ENCODE data around the gene SLC17A5.
"Not testable (repeated sequence)": the region's sequence is repeated elsewhere in the genome, so short reads cannot be mapped to it uniquely, and the experiment has no call there.

Gene SLC17A5

GRCh38 chr6:73623480-73623879, 30.3 kb downstream of the SLC17A5 start:
- DNase-seq (ENCODE audit: low read depth in 1 of 2, low spot score in 1 of 2): not testable (repeated sequence)

DNA sequence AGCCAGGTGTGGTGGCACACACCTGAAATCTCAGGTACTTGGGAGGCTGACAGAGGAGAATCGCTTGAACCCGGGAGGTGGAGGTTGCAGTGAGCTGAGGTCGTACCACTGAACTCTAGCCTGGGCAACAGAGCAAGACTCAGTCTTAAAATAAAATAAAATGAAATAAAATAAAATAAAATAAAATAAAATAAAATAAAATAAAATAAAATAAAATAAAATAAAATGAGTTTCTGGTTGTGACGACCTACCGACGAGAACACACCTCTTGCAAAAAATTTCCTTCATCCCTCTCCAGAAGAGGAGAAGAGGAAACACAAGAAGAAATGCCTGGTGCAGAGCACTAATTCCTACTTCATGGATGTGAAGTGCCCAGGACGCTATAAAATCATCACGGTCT, 35.7 kb downstream of the SLC17A5 start:
- not testable (repeated sequence) for DNase-seq (ENCODE audit: low read depth in 1 of 2, low spot score in 1 of 2)

DNA sequence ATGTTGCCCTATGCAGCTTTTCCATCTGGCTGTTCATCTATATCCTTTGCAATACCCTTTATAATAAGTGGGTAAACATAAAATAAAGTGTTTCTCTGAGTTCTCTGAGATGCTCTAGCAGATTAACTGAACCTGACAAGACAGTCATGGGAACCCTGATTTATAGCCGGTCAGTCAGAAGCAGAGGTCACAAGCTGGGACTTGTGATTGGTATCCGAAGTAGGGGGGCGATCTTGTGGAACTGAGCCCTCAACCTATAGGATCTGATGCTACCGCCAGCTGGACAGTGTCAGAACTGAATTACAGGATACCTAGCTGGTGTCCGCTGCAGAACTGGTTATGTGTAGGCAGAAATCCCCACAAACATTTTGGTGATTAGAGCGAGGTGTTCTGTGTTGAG, 39.0 kb downstream of the SLC17A5 start:
- DNase-seq (ENCODE audit: low read depth in 1 of 2, low spot score in 1 of 2): no peak

- no peak for DNase-seq (ENCODE audit: low read depth in 1 of 2, low spot score in 1 of 2)
Observed at GRCh38 chr6:73613806-73614536, 39.8 kb downstream of the SLC17A5 start.

- DNase-seq (ENCODE audit: low read depth in 1 of 2, low spot score in 1 of 2): no peak
Observed at GRCh38 chr6:73612611-73613010, 41.2 kb downstream of the SLC17A5 start.

- no peak for DNase-seq (ENCODE audit: low read depth in 1 of 2, low spot score in 1 of 2)
Observed at GRCh38 chr6:73610444-73611275, 43.1 kb downstream of the SLC17A5 start.

DNA sequence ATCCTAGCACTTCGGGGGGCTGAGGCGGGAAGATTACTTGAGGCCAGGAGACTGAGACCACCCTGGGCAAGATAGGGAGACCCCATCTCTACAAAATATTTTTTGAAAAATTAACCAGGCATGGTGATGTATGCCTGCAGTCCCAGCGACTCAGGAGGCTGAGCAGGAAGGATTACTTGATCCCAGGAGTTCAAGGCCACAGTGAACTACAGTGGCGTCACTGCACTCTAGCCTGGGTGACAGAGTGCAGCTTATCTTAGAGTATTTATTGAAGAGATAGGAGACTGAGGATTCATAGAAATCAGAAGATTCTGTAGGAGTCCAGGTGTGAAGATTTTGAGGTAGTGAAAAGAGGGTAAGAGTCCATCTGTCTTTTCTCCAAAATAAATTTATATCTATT, 45.0 kb downstream of the SLC17A5 start:
- DNase-seq (ENCODE audit: low read depth in 1 of 2, low spot score in 1 of 2): no peak

DNA sequence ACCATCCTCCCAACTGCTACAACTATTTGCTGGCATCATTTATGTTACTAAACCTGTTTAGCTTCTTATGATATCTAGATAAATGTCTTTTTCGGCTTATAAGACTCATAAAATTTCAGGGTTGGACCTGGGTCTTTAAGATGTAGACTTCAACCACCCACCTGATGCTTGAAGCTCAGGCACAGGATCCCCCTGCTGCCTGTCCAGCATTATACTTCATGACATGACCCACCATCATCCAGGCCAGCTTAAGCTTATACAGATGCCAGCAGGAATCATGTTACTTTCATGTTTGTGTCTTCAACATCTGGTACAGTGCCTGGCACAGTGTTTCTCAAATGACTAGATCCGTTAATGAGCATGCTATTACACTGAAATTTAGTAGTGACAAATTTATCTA, 47.4 kb downstream of the SLC17A5 start:
- no peak for DNase-seq (ENCODE audit: low read depth in 1 of 2, low spot score in 1 of 2)

GRCh38 chr6:73604461-73604860, 49.3 kb downstream of the SLC17A5 start:
- DNase-seq (ENCODE audit: low read depth in 1 of 2, low spot score in 1 of 2): no peak

DNA sequence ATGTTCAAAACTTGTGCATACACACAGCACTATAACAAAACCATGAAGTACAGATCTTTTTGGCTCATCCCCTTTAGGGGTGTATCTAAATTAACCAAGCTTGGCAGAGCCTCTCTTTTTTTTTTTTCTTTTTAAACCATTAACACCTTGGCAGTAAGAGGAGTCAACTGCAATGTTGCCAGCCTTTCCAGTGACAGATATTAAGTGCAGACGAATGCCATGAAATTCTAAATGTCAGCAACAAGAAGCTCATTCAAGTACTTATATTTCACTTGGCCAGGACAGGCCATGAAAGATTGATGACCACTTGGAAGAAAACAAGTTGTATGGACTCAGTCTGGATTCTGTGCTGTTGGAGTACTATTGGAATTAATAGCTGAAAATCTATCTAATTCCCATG, 49.8 kb downstream of the SLC17A5 start:
- DNase-seq (ENCODE audit: low read depth in 1 of 2, low spot score in 1 of 2): no peak

DNA sequence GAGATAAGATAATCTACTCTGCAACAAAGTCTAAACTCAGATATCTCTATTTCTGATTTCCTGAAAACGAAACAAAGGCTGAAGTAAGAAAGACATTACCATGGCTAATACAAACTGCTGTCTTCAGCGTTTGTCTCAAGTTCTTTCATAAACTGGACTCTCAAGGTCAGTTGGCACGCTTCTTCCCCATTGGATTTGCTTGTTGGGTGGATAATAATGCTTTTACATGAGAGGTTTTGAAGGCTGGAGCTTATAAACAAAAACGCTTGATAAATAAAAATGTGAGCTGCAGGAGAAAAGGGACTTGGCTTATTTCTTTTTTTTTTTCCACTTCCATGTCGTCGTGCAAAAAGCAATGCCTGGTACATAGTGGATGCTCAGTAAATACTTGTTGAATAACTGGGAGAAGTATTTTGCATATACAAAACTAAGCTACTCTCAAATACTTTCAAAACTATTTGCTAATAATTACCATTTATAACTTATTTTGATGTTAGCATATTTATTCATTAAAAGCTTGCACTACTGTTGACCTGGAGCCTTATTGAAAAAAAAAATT, 67.3 kb downstream of the SLC17A5 start:
- no peak for DNase-seq (ENCODE audit: low read depth in 1 of 2, low spot score in 1 of 2)

- DNase-seq (ENCODE audit: low read depth in 1 of 2, low spot score in 1 of 2): no peak
Observed at GRCh38 chr6:73585566-73586415, 68.0 kb downstream of the SLC17A5 start.

- DNase-seq (ENCODE audit: low read depth in 1 of 2, low spot score in 1 of 2): no peak
Observed at GRCh38 chr6:73581293-73581692, 72.5 kb downstream of the SLC17A5 start.

DNA sequence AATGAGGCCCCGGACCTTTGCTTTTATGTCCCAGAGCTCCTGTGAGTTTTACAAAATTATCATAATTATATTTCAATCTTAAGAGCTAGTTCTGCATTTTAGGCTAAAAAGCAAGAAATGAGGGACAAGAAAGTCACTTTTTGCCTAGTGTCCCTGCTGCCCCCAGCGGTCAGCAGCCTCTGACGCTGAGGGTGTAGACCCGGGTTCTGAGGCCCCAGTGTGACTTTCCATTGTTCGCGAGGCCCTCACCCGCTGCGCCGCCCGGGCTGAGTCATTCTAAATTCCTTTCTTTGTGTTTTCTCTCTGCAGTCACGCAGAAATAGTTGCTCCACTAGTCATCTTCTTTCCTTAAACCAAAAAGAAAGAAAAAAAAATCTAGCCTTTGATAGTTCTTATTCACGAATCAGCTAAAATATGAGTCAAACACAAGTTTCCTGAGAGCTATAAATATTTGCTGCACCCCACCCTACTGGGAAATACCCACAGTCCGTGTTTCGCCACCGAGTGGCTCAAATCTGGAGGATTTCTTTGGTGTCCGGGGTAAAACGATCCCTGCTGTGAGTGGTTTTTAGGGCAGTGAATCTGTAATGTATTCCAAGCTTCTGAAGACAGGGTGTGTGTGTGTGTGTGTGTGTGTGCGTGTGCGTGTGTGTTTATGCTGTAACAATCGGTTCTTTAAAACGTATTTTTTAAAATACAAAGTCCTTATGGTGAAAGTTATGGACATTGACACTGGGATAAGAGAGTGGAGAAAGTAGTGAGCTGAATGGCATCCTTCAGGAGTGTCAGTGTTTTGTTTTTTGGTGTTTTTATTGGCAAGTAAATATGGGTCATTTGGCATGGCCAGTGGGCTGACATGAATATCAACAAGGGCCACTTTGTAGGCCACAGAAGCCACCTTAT, 73.3 kb downstream of the SLC17A5 start:
- DNase-seq (ENCODE audit: low read depth in 1 of 2, low spot score in 1 of 2): peak; percentile 39 to 67

DNA sequence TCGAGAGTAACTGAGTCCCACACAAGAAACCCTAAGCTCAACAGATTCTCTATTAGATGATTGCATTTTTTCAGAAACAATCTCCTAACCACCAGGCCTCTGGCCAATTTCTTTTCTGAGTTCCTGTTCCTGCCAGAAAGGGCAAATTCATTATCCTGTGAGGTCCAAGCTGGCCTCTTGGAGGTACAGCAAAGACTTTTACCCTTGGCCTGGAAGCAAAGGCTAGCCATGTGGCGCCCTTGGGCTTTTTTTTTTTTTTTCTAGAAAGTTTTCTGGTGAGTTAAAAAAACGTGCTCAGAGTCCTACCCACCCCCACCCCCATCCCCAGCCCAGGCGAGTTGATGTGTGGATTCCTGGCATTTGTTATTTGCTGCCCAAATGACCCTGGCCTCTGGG, 73.9 kb downstream of the SLC17A5 start:
- no peak for DNase-seq (ENCODE audit: low read depth in 1 of 2, low spot score in 1 of 2)

DNA sequence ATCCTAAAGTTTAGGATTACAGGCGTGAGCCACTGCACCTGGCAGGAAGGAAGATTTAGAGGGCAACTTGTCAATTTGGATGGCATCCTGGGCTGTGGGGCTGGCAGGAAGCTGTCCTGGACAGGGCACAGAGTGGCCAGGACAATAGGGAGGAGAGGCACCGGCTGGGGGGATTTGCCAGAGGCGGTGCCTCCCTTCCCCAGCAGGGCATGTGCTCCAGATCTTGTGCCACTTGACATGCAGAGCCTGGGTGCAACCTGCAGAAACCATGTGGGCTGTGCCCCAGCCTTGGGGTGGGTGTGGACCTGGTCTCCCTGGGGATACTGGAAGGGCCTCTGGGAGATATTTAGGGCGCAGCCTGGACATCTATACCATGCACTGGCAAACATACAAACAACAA, 74.4 kb downstream of the SLC17A5 start:
- no peak for DNase-seq (ENCODE audit: low read depth in 1 of 2, low spot score in 1 of 2)

GRCh38 chr6:73577676-73578075, 76.1 kb downstream of the SLC17A5 start:
- DNase-seq (ENCODE audit: low read depth in 1 of 2, low spot score in 1 of 2): no peak

DNA sequence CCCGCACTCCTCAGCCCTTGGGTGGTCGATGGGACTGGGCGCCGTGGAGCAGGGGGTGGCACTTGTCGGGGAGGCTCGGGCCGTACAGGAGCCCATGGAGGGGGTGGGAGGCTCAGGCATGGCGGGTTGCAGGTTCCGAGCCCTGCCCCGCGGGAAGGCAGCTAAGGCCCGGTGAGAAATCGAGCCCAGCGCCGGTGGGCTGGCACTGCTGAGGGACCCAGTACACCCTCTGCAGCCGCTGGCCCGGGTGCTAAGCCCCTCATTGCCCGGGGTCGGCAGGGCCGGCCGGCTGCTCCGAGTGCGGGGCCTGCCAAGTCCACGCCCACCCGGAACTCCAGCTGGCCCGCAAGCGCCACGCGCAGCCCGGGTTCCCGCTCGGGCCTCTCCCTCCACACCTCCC, 81.3 kb downstream of the SLC17A5 start:
- not testable (repeated sequence) for DNase-seq (ENCODE audit: low read depth in 1 of 2, low spot score in 1 of 2)

GRCh38 chr6:73571218-73572181, 82.3 kb downstream of the SLC17A5 start:
- DNase-seq (ENCODE audit: low read depth in 1 of 2, low spot score in 1 of 2): not testable (repeated sequence)
